Kidney epithelial cell (primary cell): ENCODE results near the gene KCNMB1. TPM values are rescaled to one million over a fixed set of nuclear protein-coding genes. Genes with fewer than 3 reads are reported as not detected.

Source experiments
- DNase-seq: peaks from one replicate; pipeline ENCODE4 v3.0.0-alpha.2; 2010; ENCODE audit warnings: low read depth
- H3K27me3 ChIP-seq: 2 replicates; pipeline ENCODE4 v1.6.0; 2011; ENCODE audit warnings: low read length; ENCODE audit not compliant: control insufficient read depth, insufficient read depth
- H3K36me3 ChIP-seq: 2 replicates; pipeline ENCODE4 v1.5.1; 2011; ENCODE audit warnings: low read length; ENCODE audit not compliant: control insufficient read depth, insufficient read depth
- H3K4me3 ChIP-seq: 2 replicates; pipeline ENCODE4 v1.5.1; 2011; ENCODE audit warnings: low read depth, mild to moderate bottlenecking, control low read depth, low read length
- total RNA-seq: library from RNA; depleted of rRNA; stranded (reverse); fragments of >200 nt; gene quantifications from 2 replicates; pipeline ENCODE4 v1.2.3, GENCODE V29; 2015
- TF ChIP-seq, protein P1 (sequence below): IDR thresholded peaks from 2 replicates; pipeline ENCODE4 v1.5.1; 2011; ENCODE audit warnings: mild to moderate bottlenecking, moderate library complexity, low read length, control low read depth, inconsistent platforms; ENCODE audit not compliant: insufficient read depth, poor library complexity, severe bottlenecking

Gene KCNMB1
- total RNA-seq, 1 donor from 2014 or later = 0.04 TPM

DNA sequence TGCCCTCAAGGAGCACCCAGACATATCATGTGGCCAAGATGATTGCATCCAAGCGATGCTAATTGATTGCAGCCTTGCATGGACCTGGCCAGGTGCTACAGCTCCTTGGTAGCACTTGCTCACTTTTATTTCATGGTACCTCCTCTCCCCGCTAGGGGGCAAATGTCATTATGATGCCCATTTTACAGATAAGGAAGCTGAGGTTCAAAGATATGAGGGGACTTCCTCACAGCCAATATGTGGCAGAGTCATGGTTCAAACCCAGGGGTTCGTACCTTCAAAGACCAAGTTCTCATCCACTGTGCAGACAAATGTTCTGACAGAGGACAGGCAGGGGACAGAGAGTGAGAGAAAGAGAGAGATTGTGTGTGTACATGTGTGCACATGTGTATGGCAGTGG, 21.9 kb upstream of the KCNMB1 start:
- TF ChIP-seq, protein P1, sequence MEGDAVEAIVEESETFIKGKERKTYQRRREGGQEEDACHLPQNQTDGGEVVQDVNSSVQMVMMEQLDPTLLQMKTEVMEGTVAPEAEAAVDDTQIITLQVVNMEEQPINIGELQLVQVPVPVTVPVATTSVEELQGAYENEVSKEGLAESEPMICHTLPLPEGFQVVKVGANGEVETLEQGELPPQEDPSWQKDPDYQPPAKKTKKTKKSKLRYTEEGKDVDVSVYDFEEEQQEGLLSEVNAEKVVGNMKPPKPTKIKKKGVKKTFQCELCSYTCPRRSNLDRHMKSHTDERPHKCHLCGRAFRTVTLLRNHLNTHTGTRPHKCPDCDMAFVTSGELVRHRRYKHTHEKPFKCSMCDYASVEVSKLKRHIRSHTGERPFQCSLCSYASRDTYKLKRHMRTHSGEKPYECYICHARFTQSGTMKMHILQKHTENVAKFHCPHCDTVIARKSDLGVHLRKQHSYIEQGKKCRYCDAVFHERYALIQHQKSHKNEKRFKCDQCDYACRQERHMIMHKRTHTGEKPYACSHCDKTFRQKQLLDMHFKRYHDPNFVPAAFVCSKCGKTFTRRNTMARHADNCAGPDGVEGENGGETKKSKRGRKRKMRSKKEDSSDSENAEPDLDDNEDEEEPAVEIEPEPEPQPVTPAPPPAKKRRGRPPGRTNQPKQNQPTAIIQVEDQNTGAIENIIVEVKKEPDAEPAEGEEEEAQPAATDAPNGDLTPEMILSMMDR = no peak
- no peak for DNase-seq

GRCh38 chr5:170410401-170410800, 21.2 kb upstream of the KCNMB1 start:
- TF ChIP-seq, protein P1 = no peak
- Histone ChIP-seq H3K4me3 (no peak overlapping the region), H3K27me3 (peaks cover 8% of the 10 kb centered on the region), H3K36me3 (no peaks in the 10 kb centered on the region)
- DNase-seq = no peak

More for the DNA sequence above, 21.9 kb upstream of the KCNMB1 start:
- Histone ChIP-seq H3K36me3 (no peaks in the 10 kb centered on the region), H3K27me3 (peaks cover 8% of the 10 kb centered on the region), H3K4me3 (no peak overlapping the region)

- Histone ChIP-seq H3K27me3 (peaks cover 6% of the 10 kb centered on the region), H3K36me3 (no peaks in the 10 kb centered on the region), H3K4me3 (no peak overlapping the region)
- TF ChIP-seq, protein P1 = no peak
- no peak for DNase-seq
These were observed 19.9 kb upstream of the KCNMB1 start for GRCh38 chr5:170408877-170409660.

DNA sequence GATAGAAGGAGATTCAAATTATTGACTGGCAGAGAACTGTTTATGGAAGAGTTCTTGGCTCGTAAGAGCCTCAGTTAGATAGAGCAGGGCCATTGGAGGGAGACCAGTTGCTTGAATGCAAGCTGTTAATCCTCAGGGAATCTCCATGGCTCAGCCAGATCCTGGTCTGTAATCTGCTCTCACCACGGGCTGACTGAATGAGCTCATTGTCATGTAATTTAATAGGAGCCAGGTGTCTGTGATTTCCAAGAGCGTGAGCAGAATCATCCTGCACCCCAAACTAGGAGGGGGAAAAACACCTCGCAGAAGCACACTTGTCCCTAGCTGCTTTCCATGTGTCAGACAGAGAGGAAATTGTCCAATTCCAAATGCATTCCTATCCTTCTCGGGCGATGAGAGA, 19.1 kb upstream of the KCNMB1 start:
- no peaks in the 10 kb centered on the region for H3K36me3 ChIP-seq
- no peak overlapping the region for H3K4me3 ChIP-seq
- no peak for DNase-seq
- H3K27me3 ChIP-seq = peaks cover 6% of the 10 kb centered on the region
- TF ChIP-seq, protein P1 = no peak

GRCh38 chr5:170407062-170407461, 17.9 kb upstream of the KCNMB1 start:
- H3K4me3 ChIP-seq = no peak overlapping the region
- TF ChIP-seq, protein P1 = no peak

GRCh38 chr5:170405817-170406216, 16.6 kb upstream of the KCNMB1 start:
- TF ChIP-seq, protein P1 = no peak
- no peaks in the 10 kb centered on the region for H3K36me3 ChIP-seq
- peaks cover 6% of the 10 kb centered on the region for H3K27me3 ChIP-seq

More at GRCh38 chr5:170407062-170407461, 17.9 kb upstream of the KCNMB1 start:
- DNase-seq = no peak
- no peaks in the 10 kb centered on the region for H3K36me3 ChIP-seq
- H3K27me3 ChIP-seq = peaks cover 6% of the 10 kb centered on the region

More at GRCh38 chr5:170405817-170406216, 16.6 kb upstream of the KCNMB1 start:
- no peak overlapping the region for H3K4me3 ChIP-seq
- no peak for DNase-seq
